ENCODE measurements around the gene JAKMIP2. TPM values are rescaled to one million over a fixed set of nuclear protein-coding genes. Genes with fewer than 3 reads are reported as not detected.
"Not testable (repeated sequence)": the region's sequence is repeated elsewhere in the genome, so short reads cannot be mapped to it uniquely, and the experiment has no call there.

The JAKMIP2 gene
- total and polyA plus RNA-seq, 5 donors from 2014 or later, result 0.26 to 5.0 (median 2.4) TPM

GRCh38 chr5:147803926-147804325 is 21.4 kb upstream of the JAKMIP2 start:
- no peak overlapping the region for H3K4me3 ChIP-seq (ENCODE audit: low read depth, low read length)
- H3K27ac Mint-ChIP-seq, result no peak overlapping the region
- H3K4me3 Mint-ChIP-seq, result no peak overlapping the region
- no peaks in the 10 kb centered on the region for H3K9me3 Mint-ChIP-seq
- ATAC-seq (ENCODE audit: low read depth in 2 of 2) (no peak), DNase-seq (no peak)
- no peaks in the 10 kb centered on the region for H3K9me3 ChIP-seq (ENCODE audit: control insufficient read depth in 2 of 2, low read length in 2 of 2)
- peaks cover 2% of the 10 kb centered on the region for H3K27me3 ChIP-seq (ENCODE audit: control insufficient read depth, insufficient read depth, low read length)
- peaks cover 12% of the 10 kb centered on the region for H3K27me3 Mint-ChIP-seq
- H3K27ac ChIP-seq (ENCODE audit: insufficient read depth, low read length, poor library complexity, severe bottlenecking), result no peak overlapping the region
- H3K4me1 Mint-ChIP-seq, result peaks cover 0 to 5% (median 2%) of the 10 kb centered on the region in 4 donors
- no peaks in the 10 kb centered on the region for H3K36me3 ChIP-seq (ENCODE audit: control insufficient read depth, insufficient read depth, low read length)
- no peaks in the 10 kb centered on the region for H3K4me1 ChIP-seq (ENCODE audit: control insufficient read depth, insufficient read depth, low read length, poor library complexity, severe bottlenecking)
- no peaks in the 10 kb centered on the region for H3K36me3 Mint-ChIP-seq

- not testable (repeated sequence) for H3K27ac ChIP-seq (ENCODE audit: insufficient read depth, low read length, poor library complexity, severe bottlenecking); DNase-seq
These were observed 20.6 kb upstream of the JAKMIP2 start for GRCh38 chr5:147803161-147803560.

DNA sequence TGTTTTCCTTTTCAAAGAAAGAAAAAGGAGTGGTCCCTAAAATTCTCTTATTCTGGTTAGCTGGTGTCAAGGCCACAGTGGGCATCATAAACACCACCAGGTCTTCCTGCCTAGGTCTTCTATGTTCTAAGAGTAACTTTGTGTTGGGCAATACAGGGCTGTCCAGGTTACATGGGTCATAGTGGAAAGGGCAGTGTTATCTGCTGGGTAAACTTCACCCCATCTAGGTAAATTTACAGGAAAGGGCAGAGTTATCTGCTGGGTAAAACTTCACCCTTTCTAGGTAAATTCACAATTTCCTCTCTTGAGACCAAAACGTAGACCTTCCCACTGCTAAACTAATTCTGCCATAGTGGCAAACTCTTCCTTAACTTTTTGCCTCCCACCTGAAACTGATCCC is 18.9 kb upstream of the JAKMIP2 start:
- ATAC-seq (ENCODE audit: low read depth in 2 of 2) (no peak), DNase-seq (no peak)
- Histone ChIP-seq H3K27me3 (ENCODE audit: control insufficient read depth, insufficient read depth, low read length) (peaks cover 2% of the 10 kb centered on the region), H3K27ac (ENCODE audit: insufficient read depth, low read length, poor library complexity, severe bottlenecking) (no peak overlapping the region), H3K4me1 (ENCODE audit: control insufficient read depth, insufficient read depth, low read length, poor library complexity, severe bottlenecking) (no peaks in the 10 kb centered on the region), H3K4me3 (ENCODE audit: low read depth, low read length) (no peak overlapping the region), H3K36me3 (ENCODE audit: control insufficient read depth, insufficient read depth, low read length) (no peaks in the 10 kb centered on the region), H3K9me3 (ENCODE audit: control insufficient read depth in 2 of 2, low read length in 2 of 2) (no peaks in the 10 kb centered on the region)
- Mint-ChIP-seq H3K27ac (no peak overlapping the region), H3K4me1 (peaks cover 0 to 5% (median 2%) of the 10 kb centered on the region in 4 donors), H3K27me3 (peaks cover 12% of the 10 kb centered on the region), H3K36me3 (no peaks in the 10 kb centered on the region), H3K4me3 (no peak overlapping the region), H3K9me3 (no peaks in the 10 kb centered on the region)

More at GRCh38 chr5:147803161-147803560, 20.6 kb upstream of the JAKMIP2 start:
- not testable (repeated sequence) for H3K4me3 ChIP-seq (ENCODE audit: low read depth, low read length); H3K9me3 ChIP-seq (ENCODE audit: control insufficient read depth in 2 of 2, low read length in 2 of 2); ATAC-seq (ENCODE audit: low read depth in 2 of 2); H3K36me3 ChIP-seq (ENCODE audit: control insufficient read depth, insufficient read depth, low read length); H3K27ac Mint-ChIP-seq; H3K9me3 Mint-ChIP-seq; H3K4me3 Mint-ChIP-seq; H3K36me3 Mint-ChIP-seq; H3K27me3 ChIP-seq (ENCODE audit: control insufficient read depth, insufficient read depth, low read length); H3K4me1 Mint-ChIP-seq; H3K4me1 ChIP-seq (ENCODE audit: control insufficient read depth, insufficient read depth, low read length, poor library complexity, severe bottlenecking)
- H3K27me3 Mint-ChIP-seq, result peaks cover 12% of the 10 kb centered on the region

DNA sequence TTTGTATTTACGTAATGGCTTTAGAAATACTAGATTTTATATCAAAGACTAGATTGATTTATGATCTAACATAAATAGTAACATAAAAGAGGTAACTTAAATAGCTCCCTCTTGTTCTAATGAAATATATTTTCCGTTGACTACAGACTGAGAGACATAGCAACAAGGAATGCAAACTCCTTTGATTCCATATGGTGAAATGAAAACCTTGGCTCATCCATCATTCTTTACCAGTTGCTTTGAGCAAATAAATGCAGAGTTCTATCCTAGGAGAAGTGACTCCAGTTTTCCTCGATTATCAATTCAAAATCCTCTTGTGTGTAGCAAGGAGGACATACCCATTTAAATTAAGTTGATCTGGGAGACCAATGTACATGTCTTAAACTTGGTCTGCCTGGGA is 18.0 kb upstream of the JAKMIP2 start:
- H3K4me1 Mint-ChIP-seq, result peaks cover 0 to 4% (median 2%) of the 10 kb centered on the region in 4 donors
- H3K36me3 Mint-ChIP-seq, result no peaks in the 10 kb centered on the region
- ATAC-seq (ENCODE audit: low read depth in 2 of 2) (no peak), DNase-seq (no peak)
- no peak overlapping the region for H3K27ac Mint-ChIP-seq
- no peaks in the 10 kb centered on the region for H3K9me3 ChIP-seq (ENCODE audit: control insufficient read depth in 2 of 2, low read length in 2 of 2)
- H3K27me3 Mint-ChIP-seq, result peaks cover 13% of the 10 kb centered on the region
- peaks cover 0 to 2% (median 0%) of the 10 kb centered on the region in 7 donors for H3K9me3 Mint-ChIP-seq
- H3K27me3 ChIP-seq (ENCODE audit: control insufficient read depth, insufficient read depth, low read length), result peaks cover 2% of the 10 kb centered on the region
- H3K36me3 ChIP-seq (ENCODE audit: control insufficient read depth, insufficient read depth, low read length), result no peaks in the 10 kb centered on the region
- no peak overlapping the region for H3K4me3 ChIP-seq (ENCODE audit: low read depth, low read length)
- no peaks in the 10 kb centered on the region for H3K4me1 ChIP-seq (ENCODE audit: control insufficient read depth, insufficient read depth, low read length, poor library complexity, severe bottlenecking)
- no peak overlapping the region for H3K4me3 Mint-ChIP-seq
- H3K27ac ChIP-seq (ENCODE audit: insufficient read depth, low read length, poor library complexity, severe bottlenecking), result no peak overlapping the region

- H3K27ac Mint-ChIP-seq, result no peak overlapping the region
- H3K9me3 Mint-ChIP-seq, result peaks cover 0 to 2% (median 0%) of the 10 kb centered on the region in 7 donors
- no peak overlapping the region for H3K27ac ChIP-seq (ENCODE audit: insufficient read depth, low read length, poor library complexity, severe bottlenecking)
- H3K4me3 ChIP-seq (ENCODE audit: low read depth, low read length), result no peak overlapping the region
- H3K27me3 ChIP-seq (ENCODE audit: control insufficient read depth, insufficient read depth, low read length), result peaks cover 2% of the 10 kb centered on the region
- no peaks in the 10 kb centered on the region for H3K36me3 Mint-ChIP-seq
- H3K9me3 ChIP-seq (ENCODE audit: control insufficient read depth in 2 of 2, low read length in 2 of 2), result no peaks in the 10 kb centered on the region
- no peaks in the 10 kb centered on the region for H3K4me1 ChIP-seq (ENCODE audit: control insufficient read depth, insufficient read depth, low read length, poor library complexity, severe bottlenecking)
- no peak for ATAC-seq (ENCODE audit: low read depth in 2 of 2)
- no peak overlapping the region for H3K4me3 Mint-ChIP-seq
- H3K27me3 Mint-ChIP-seq, result peaks cover 6% of the 10 kb centered on the region
- H3K36me3 ChIP-seq (ENCODE audit: control insufficient read depth, insufficient read depth, low read length), result no peaks in the 10 kb centered on the region
- DNase-seq, result no peak
- H3K4me1 Mint-ChIP-seq, result no peaks in the 10 kb centered on the region
These were observed 14.2 kb upstream of the JAKMIP2 start for GRCh38 chr5:147796556-147797308.

- Histone ChIP-seq H3K4me1 (ENCODE audit: control insufficient read depth, insufficient read depth, low read length, poor library complexity, severe bottlenecking) (no peaks in the 10 kb centered on the region), H3K36me3 (ENCODE audit: control insufficient read depth, insufficient read depth, low read length) (no peaks in the 10 kb centered on the region), H3K27ac (ENCODE audit: insufficient read depth, low read length, poor library complexity, severe bottlenecking) (no peak overlapping the region), H3K9me3 (ENCODE audit: control insufficient read depth in 2 of 2, low read length in 2 of 2) (no peaks in the 10 kb centered on the region), H3K27me3 (ENCODE audit: control insufficient read depth, insufficient read depth, low read length) (no peaks in the 10 kb centered on the region), H3K4me3 (ENCODE audit: low read depth, low read length) (no peak overlapping the region)
- Mint-ChIP-seq H3K36me3 (no peaks in the 10 kb centered on the region), H3K27ac (no peak overlapping the region), H3K4me1 (no peaks in the 10 kb centered on the region), H3K4me3 (no peak overlapping the region), H3K27me3 (peaks cover 5% of the 10 kb centered on the region), H3K9me3 (peaks cover 0 to 5% (median 0%) of the 10 kb centered on the region in 7 donors)
- ATAC-seq (ENCODE audit: low read depth in 2 of 2), result no peak
- DNase-seq, result no peak
These were observed 8.7 kb upstream of the JAKMIP2 start for GRCh38 chr5:147791181-147791580.

- no peaks in the 10 kb centered on the region for H3K36me3 Mint-ChIP-seq
- no peaks in the 10 kb centered on the region for H3K4me1 Mint-ChIP-seq
- no peak for ATAC-seq (ENCODE audit: low read depth in 2 of 2)
- H3K9me3 ChIP-seq (ENCODE audit: control insufficient read depth in 2 of 2, low read length in 2 of 2), result no peaks in the 10 kb centered on the region
- H3K4me3 Mint-ChIP-seq, result no peak overlapping the region
- H3K36me3 ChIP-seq (ENCODE audit: control insufficient read depth, insufficient read depth, low read length), result no peaks in the 10 kb centered on the region
- no peaks in the 10 kb centered on the region for H3K27me3 Mint-ChIP-seq
- H3K4me1 ChIP-seq (ENCODE audit: control insufficient read depth, insufficient read depth, low read length, poor library complexity, severe bottlenecking), result no peaks in the 10 kb centered on the region
- H3K4me3 ChIP-seq (ENCODE audit: low read depth, low read length), result no peak overlapping the region
- H3K27ac Mint-ChIP-seq, result no peak overlapping the region
- H3K9me3 Mint-ChIP-seq, result peaks cover 0 to 3% (median 0%) of the 10 kb centered on the region in 7 donors
- no peaks in the 10 kb centered on the region for H3K27me3 ChIP-seq (ENCODE audit: control insufficient read depth, insufficient read depth, low read length)
- no peak for DNase-seq
- no peak overlapping the region for H3K27ac ChIP-seq (ENCODE audit: insufficient read depth, low read length, poor library complexity, severe bottlenecking)
These were observed 7.3 kb upstream of the JAKMIP2 start for GRCh38 chr5:147789820-147790219.

DNA sequence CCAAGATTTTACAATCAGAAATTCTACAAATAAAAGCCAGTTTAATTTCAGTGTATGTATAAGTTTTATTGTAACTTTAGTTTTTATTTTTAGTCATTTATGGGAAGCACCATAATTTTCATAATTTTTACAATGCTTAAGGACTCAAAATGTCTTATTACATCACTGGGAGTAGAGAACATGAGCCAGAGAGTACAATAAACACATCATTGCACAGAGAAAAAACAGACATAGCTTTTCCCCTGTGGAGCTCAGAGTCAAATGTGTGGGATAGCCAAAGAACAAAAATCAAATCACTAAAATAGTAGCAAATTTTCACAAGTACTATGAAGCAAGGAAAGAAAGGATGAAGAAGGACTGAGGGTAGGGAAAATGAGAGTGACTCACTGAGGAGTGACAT is 5.5 kb upstream of the JAKMIP2 start:
- Histone ChIP-seq H3K27me3 (ENCODE audit: control insufficient read depth, insufficient read depth, low read length) (no peaks in the 10 kb centered on the region), H3K9me3 (ENCODE audit: control insufficient read depth in 2 of 2, low read length in 2 of 2) (no peaks in the 10 kb centered on the region), H3K27ac (ENCODE audit: insufficient read depth, low read length, poor library complexity, severe bottlenecking) (no peak overlapping the region), H3K4me3 (ENCODE audit: low read depth, low read length) (no peak overlapping the region), H3K4me1 (ENCODE audit: control insufficient read depth, insufficient read depth, low read length, poor library complexity, severe bottlenecking) (no peaks in the 10 kb centered on the region), H3K36me3 (ENCODE audit: control insufficient read depth, insufficient read depth, low read length) (no peaks in the 10 kb centered on the region)
- Mint-ChIP-seq H3K36me3 (no peaks in the 10 kb centered on the region), H3K27me3 (no peaks in the 10 kb centered on the region), H3K27ac (no peak overlapping the region), H3K4me1 (no peaks in the 10 kb centered on the region), H3K9me3 (peaks cover 0 to 3% (median 0%) of the 10 kb centered on the region in 7 donors), H3K4me3 (no peak overlapping the region)
- DNase-seq (no peak), ATAC-seq (ENCODE audit: low read depth in 2 of 2) (no peak)
